Caco-2 (cell line): Measurements from ENCODE around the gene PWWP3B. TPM values are rescaled to one million over a fixed set of nuclear protein-coding genes. Genes with fewer than 3 reads are reported as not detected.

ENCODE experiments used
- BruUV-seq: library from RNA; stranded (reverse); fragments of 400-500 nt; replicated peaks from 2 replicates; lab custom pipeline; 2021; lab: Mats Ljungman, UMichigan
- CTCF ChIA-PET: fragments of 300-600 bp; sonication (Branson Sonifier 250); formaldehyde crosslinking; loops from one replicate; lab custom pipeline; 2022; ENCODE audit warnings: antibody characterized with exemption; lab: Charles Lee
- POLR2A ChIA-PET: fragments of 300-600 bp; sonication (Branson Sonifier 250); formaldehyde crosslinking; loops from one replicate; lab custom pipeline; 2022; ENCODE audit warnings: antibody characterized with exemption; lab: Charles Lee
- DNase-seq, 2 experiments: peaks; one replicate each; pipeline versions ENCODE4 v3.0.0 to v3.0.0-alpha.2; 2020 to 2022
- H3K27me3 ChIP-seq: replicated peaks from 2 replicates; pipeline ENCODE4 v1.6.0; 2011; ENCODE audit warnings: low read length; ENCODE audit not compliant: control insufficient read depth, insufficient read depth
- H3K36me3 ChIP-seq: 2 replicates; pipeline ENCODE4 v1.5.1; 2011; ENCODE audit warnings: low read length; ENCODE audit not compliant: control insufficient read depth, insufficient read depth
- H3K4me1 ChIP-seq: fragments of 250-450 bp; sonication (Bioruptor Pico); 2 replicates; pipeline ENCODE4 v1.5.1; 2020; ENCODE audit warnings: mild to moderate bottlenecking
- H3K4me3 ChIP-seq: 2 replicates; pipeline ENCODE4 v1.5.1; 2011; ENCODE audit warnings: low read depth, mild to moderate bottlenecking, control low read depth, low read length
- H3K9me3 ChIP-seq: fragments of 250-450 bp; sonication (Bioruptor Pico); 2 replicates; pipeline ENCODE4 v1.5.1; 2020; ENCODE audit warnings: mild to moderate bottlenecking, moderate library complexity
- H3K27ac Mint-ChIP-seq: one replicate; pipeline ENCODE4 v1.8.0; 2022; ENCODE audit warnings: mixed read lengths; ENCODE audit not compliant: unreplicated experiment
- H3K27me3 Mint-ChIP-seq: one replicate; pipeline ENCODE4 v1.8.0; 2022; ENCODE audit warnings: mixed read lengths; ENCODE audit not compliant: insufficient read depth, unreplicated experiment
- H3K36me3 Mint-ChIP-seq: one replicate; pipeline ENCODE4 v1.8.0; 2022; ENCODE audit warnings: mild to moderate bottlenecking, mixed read lengths; ENCODE audit not compliant: insufficient read depth, unreplicated experiment
- H3K4me1 Mint-ChIP-seq: one replicate; pipeline ENCODE4 v1.8.0; 2022; ENCODE audit warnings: low read depth, mixed read lengths; ENCODE audit not compliant: unreplicated experiment
- H3K4me3 Mint-ChIP-seq: one replicate; pipeline ENCODE4 v1.8.0; 2022; ENCODE audit warnings: mild to moderate bottlenecking, moderate library complexity, mixed read lengths; ENCODE audit not compliant: unreplicated experiment
- H3K9me3 Mint-ChIP-seq: one replicate; pipeline ENCODE4 v1.8.0; 2022; ENCODE audit warnings: mixed read lengths; ENCODE audit not compliant: unreplicated experiment
- intact Hi-C: fragments of 100-400 bp; cut with micrococcal nuclease; formaldehyde crosslinking; loops from one replicate; pipeline ENCODE4 v1.10.0; 2022; ENCODE audit not compliant: unreplicated experiment
- total RNA-seq: library from RNA; stranded (reverse); gene quantifications from 2 replicates; pipeline ENCODE4 v1.2.3, GENCODE V29; 2022
- TF ChIP-seq, protein P1 (sequence below), 2 experiments: fragments of 200-600 bp in 1 of 2; IDR thresholded peaks; 1 replicate in 1 of 2; 2 replicates in 1 of 2; pipeline versions ENCODE4 v1.5.1 to v1.8.0; 2011 to 2022; ENCODE audit warnings: antibody characterized with exemption in 1 of 2, control low read depth in 1 of 2, inconsistent platforms in 1 of 2, low read depth in 1 of 2, low read length in 1 of 2, mild to moderate bottlenecking in 1 of 2, moderate library complexity in 1 of 2; ENCODE audit not compliant: insufficient read depth in 1 of 2, severe bottlenecking in 1 of 2, unreplicated experiment in 1 of 2

The PWWP3B gene
- total RNA-seq, 1 experiment from 2014 or later: 0.07 TPM

DNA sequence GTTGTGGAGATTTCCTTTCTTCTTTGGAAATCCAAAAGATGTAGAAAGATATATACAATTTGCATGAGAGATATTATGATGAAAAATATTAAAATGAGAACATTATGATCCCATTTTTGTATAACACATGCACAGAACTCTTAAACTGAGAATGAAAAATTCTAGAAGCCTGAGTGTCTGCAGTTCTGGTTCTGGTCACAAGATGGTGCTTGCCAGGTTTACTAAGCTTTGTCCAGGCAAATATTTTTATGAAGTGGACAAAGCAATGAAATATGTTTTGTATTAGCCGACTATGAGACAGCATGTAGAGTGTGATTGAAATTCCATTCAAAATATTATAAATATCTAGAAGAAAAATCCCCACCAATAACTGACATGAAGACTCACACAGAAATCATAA is 2.2 kb downstream of the PWWP3B start:
- intact Hi-C loops: loop anchor here (1.0 to 5.0 kb wide), 4 partner anchors 48 to 228 kb away; partner anchors contain the start of gene SERPINA7
- no peaks in the 10 kb centered on the region for H3K36me3 ChIP-seq
- H3K9me3 Mint-ChIP-seq: no peaks in the 10 kb centered on the region
- peaks cover 6% of the 10 kb centered on the region for H3K36me3 Mint-ChIP-seq
- peak in 1 of 2 experiments; percentile 3 for DNase-seq
- no peaks in the 10 kb centered on the region for H3K9me3 ChIP-seq
- H3K4me3 ChIP-seq: no peak overlapping the region
- H3K4me1 Mint-ChIP-seq: peaks cover 7% of the 10 kb centered on the region
- H3K4me3 Mint-ChIP-seq: no peak overlapping the region
- no peak overlapping the region for H3K27ac Mint-ChIP-seq
- no peaks in the 10 kb centered on the region for H3K4me1 ChIP-seq
- TF ChIP-seq, protein P1, sequence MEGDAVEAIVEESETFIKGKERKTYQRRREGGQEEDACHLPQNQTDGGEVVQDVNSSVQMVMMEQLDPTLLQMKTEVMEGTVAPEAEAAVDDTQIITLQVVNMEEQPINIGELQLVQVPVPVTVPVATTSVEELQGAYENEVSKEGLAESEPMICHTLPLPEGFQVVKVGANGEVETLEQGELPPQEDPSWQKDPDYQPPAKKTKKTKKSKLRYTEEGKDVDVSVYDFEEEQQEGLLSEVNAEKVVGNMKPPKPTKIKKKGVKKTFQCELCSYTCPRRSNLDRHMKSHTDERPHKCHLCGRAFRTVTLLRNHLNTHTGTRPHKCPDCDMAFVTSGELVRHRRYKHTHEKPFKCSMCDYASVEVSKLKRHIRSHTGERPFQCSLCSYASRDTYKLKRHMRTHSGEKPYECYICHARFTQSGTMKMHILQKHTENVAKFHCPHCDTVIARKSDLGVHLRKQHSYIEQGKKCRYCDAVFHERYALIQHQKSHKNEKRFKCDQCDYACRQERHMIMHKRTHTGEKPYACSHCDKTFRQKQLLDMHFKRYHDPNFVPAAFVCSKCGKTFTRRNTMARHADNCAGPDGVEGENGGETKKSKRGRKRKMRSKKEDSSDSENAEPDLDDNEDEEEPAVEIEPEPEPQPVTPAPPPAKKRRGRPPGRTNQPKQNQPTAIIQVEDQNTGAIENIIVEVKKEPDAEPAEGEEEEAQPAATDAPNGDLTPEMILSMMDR (IDR thresholded peaks at IDR 0.05; ENCODE audit: insufficient read depth in 1 of 2, low read depth in 1 of 2, low read length in 1 of 2, severe bottlenecking in 1 of 2, unreplicated experiment in 1 of 2): peak; percentile 33 to 35
- no TSS peak for BruUV-seq
- no peaks in the 10 kb centered on the region for H3K27me3 ChIP-seq
- peaks cover 4% of the 10 kb centered on the region for H3K27me3 Mint-ChIP-seq
- CTCF ChIA-PET: no interaction called here
- POLR2A ChIA-PET: no interaction called here

DNA sequence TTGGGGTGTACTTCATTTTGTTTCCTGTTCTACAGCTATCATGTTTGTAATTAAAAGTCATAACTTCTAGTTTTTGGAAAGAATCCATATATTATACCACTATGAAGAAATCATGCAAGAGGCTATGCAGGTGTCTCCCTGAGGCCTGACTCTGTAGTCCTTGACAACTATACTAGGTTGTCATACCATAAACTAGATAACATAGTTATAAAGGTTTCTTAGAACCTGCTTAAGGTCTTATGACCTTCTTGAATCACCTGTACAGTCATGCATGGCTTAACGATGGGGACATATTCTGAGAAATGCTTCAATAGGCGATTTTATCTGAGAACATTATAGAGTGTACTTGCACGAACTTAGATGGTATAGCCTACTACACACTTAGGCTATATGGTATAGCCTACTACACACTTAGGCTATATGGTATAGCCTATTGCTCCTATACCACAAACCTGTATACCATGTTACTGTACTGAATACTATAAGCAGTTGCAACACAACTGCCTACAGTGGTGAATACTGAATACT is 3.3 kb downstream of the PWWP3B start:
- H3K4me1 ChIP-seq: no peaks in the 10 kb centered on the region
- POLR2A ChIA-PET: no interaction called here
- no peak overlapping the region for H3K4me3 ChIP-seq
- no peak overlapping the region for H3K27ac Mint-ChIP-seq
- H3K36me3 Mint-ChIP-seq: peaks cover 6% of the 10 kb centered on the region
- peaks cover 4% of the 10 kb centered on the region for H3K27me3 Mint-ChIP-seq
- no peaks in the 10 kb centered on the region for H3K9me3 ChIP-seq
- no peak for DNase-seq
- BruUV-seq: no TSS peak
- intact Hi-C loops: loop anchor here (2.0 to 5.0 kb wide), 2 partner anchors 47 to 134 kb away; partner anchors contain the start of gene SERPINA7
- TF ChIP-seq, protein P1 (IDR thresholded peaks at IDR 0.05; ENCODE audit: insufficient read depth in 1 of 2, low read depth in 1 of 2, low read length in 1 of 2, severe bottlenecking in 1 of 2, unreplicated experiment in 1 of 2): no peak
- H3K4me1 Mint-ChIP-seq: peaks cover 7% of the 10 kb centered on the region
- H3K4me3 Mint-ChIP-seq: no peak overlapping the region
- no peaks in the 10 kb centered on the region for H3K27me3 ChIP-seq
- CTCF ChIA-PET: no interaction called here
- H3K36me3 ChIP-seq: no peaks in the 10 kb centered on the region
- no peaks in the 10 kb centered on the region for H3K9me3 Mint-ChIP-seq

DNA sequence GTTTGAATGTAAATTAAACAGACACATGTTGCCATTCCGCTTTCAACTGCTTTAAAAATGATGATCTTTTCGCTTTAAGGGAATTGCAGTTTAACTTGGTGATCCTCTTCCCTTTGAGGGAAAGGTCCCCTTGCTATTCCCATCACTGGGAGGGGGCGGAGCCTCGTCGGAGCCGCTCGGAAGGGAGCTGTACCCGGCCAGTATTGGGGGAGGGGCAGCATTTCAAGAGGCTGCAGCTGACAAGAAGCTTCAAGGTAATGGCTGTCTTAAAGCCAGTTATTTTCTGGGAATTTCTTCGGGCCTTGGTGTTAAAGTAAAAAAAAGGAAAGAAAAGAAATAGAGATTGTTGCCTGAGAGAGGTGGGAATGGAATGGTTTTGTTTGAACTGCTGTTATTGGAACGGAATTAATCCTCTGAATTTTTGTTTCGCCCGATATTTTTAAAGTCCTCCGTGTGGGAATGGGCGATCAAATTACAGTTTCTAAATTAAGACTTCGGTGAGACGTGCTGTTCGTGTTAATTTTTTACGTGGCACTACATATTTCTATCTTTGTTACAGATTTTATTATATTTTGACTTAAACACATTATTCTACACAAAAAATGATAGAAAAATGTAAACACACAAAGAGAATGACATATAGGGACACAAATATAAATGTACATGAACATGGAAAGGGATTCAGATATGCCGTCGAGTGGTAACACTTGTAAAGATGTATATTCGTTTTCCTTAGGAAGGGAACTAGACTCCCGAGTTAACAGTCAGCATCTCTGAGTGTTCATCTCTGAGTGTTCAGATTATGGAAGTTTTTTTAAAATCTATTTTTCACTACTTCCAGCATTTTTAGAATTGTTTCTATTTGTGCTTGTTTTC is 9.2 kb downstream of the PWWP3B start:
- Mint-ChIP-seq H3K27me3 (peaks cover 5% of the 10 kb centered on the region), H3K27ac (no peak overlapping the region), H3K4me1 (peaks cover 8% of the 10 kb centered on the region), H3K36me3 (no peaks in the 10 kb centered on the region), H3K9me3 (no peaks in the 10 kb centered on the region), H3K4me3 (peak overlapping the region; percentile 29)
- H3K27me3 ChIP-seq: no peaks in the 10 kb centered on the region
- no peak overlapping the region for H3K4me3 ChIP-seq
- peak; percentile 5 to 26 for DNase-seq
- no peaks in the 10 kb centered on the region for H3K4me1 ChIP-seq
- TF ChIP-seq, protein P1 (IDR thresholded peaks at IDR 0.05; ENCODE audit: insufficient read depth in 1 of 2, low read depth in 1 of 2, low read length in 1 of 2, severe bottlenecking in 1 of 2, unreplicated experiment in 1 of 2): no peak
- no peaks in the 10 kb centered on the region for H3K36me3 ChIP-seq
- no TSS peak for BruUV-seq
- CTCF ChIA-PET: no interaction called here
- H3K9me3 ChIP-seq: no peaks in the 10 kb centered on the region
- POLR2A ChIA-PET: no interaction called here
- intact Hi-C loops: no loop called here
